T47D (cell line): Measurements from ENCODE around the gene CHAMP1.

Source experiments
- DNase-seq, 2 experiments: peaks; one replicate each; pipeline versions ENCODE4 v3.0.0 to v3.0.0-alpha.2; 2011 to 2012; ENCODE audit warnings: low read depth in 1 of 2, low spot score in 1 of 2
- JUND ChIP-seq: IDR thresholded peaks from 2 replicates; pipeline ENCODE4 v1.6.1; 2012; ENCODE audit warnings: low read depth
- in situ Hi-C: cut with HindIII; loops from 2 replicates; pipeline ENCODE4 v1.10.0; 2016; ENCODE audit warnings: low sequenced_read_pairs, low pct_unique_long_range_greater_than_20kb

The CHAMP1 gene

GRCh38 chr13:114283576-114283975 is 30.7 kb upstream of the CHAMP1 start:
- no peak for TF ChIP-seq JUND
- in situ Hi-C loops, result no loop called here
- no peak for DNase-seq

- no peak for DNase-seq
- in situ Hi-C loops, result no loop called here
- TF ChIP-seq JUND, result no peak
These were observed 29.6 kb upstream of the CHAMP1 start for GRCh38 chr13:114284680-114285079.

- DNase-seq, result no peak
- in situ Hi-C loops, result no loop called here
- no peak for TF ChIP-seq JUND
These were observed 29.0 kb upstream of the CHAMP1 start for GRCh38 chr13:114285166-114285808.

GRCh38 chr13:114286808-114287207 is 27.5 kb upstream of the CHAMP1 start:
- in situ Hi-C loops, result no loop called here
- no peak for TF ChIP-seq JUND
- no peak for DNase-seq

- TF ChIP-seq JUND, result no peak
- in situ Hi-C loops, result no loop called here
- DNase-seq, result no peak
These were observed 26.1 kb upstream of the CHAMP1 start for GRCh38 chr13:114288157-114288591.

- in situ Hi-C loops, result no loop called here
- no peak for TF ChIP-seq JUND
- no peak for DNase-seq
These were observed 17.9 kb upstream of the CHAMP1 start for GRCh38 chr13:114296448-114296847.

GRCh38 chr13:114296902-114297301 is 17.4 kb upstream of the CHAMP1 start:
- in situ Hi-C loops, result no loop called here
- no peak for DNase-seq
- no peak for TF ChIP-seq JUND

GRCh38 chr13:114298866-114299265 is 15.4 kb upstream of the CHAMP1 start:
- no peak for DNase-seq
- no peak for TF ChIP-seq JUND
- in situ Hi-C loops, result no loop called here

GRCh38 chr13:114299604-114300305 is 14.5 kb upstream of the CHAMP1 start:
- no peak for DNase-seq
- TF ChIP-seq JUND, result no peak
- in situ Hi-C loops, result no loop called here

- no peak for TF ChIP-seq JUND
- no peak for DNase-seq
- in situ Hi-C loops, result no loop called here
These were observed 10.5 kb upstream of the CHAMP1 start for GRCh38 chr13:114303700-114304327.

- TF ChIP-seq JUND, result no peak
- in situ Hi-C loops, result no loop called here
- no peak for DNase-seq
These were observed 9.8 kb upstream of the CHAMP1 start for GRCh38 chr13:114304346-114305034.

GRCh38 chr13:114309086-114309485 is 5.2 kb upstream of the CHAMP1 start:
- no peak for TF ChIP-seq JUND
- in situ Hi-C loops, result no loop called here
- no peak for DNase-seq
